Lower leg skin (tissue), 4 donors: ENCODE results near the gene PRKAB2. TPM values are rescaled to one million over a fixed set of nuclear protein-coding genes. Genes with fewer than 3 reads are reported as not detected.
"Not testable (repeated sequence)": the region's sequence is repeated elsewhere in the genome, so short reads cannot be mapped to it uniquely, and the experiment has no call there.

Experiments used
- DNase-seq, 2 donors: peaks; one replicate each; pipeline ENCODE4 v3.0.0-alpha.2; 2019; ENCODE audit warnings: low spot score in 2 of 2
- H3K4me3 ChIP-seq: fragments of 200-600 bp; sonication (generic); 2 replicates; pipeline ENCODE4 v1.5.1; 2017; ENCODE audit warnings: mild to moderate bottlenecking, low read depth; ENCODE audit not compliant: poor library complexity, severe bottlenecking
- CTCF ChIP-seq, 3 donors: fragments of 450-650 bp; IDR thresholded peaks; one replicate each; pipeline ENCODE4 v1.5.1; 2016; ENCODE audit warnings: antibody characterized with exemption in 3 of 3, mild to moderate bottlenecking in 3 of 3, moderate library complexity in 2 of 3
- POLR2A ChIP-seq, 2 donors: fragments of 450-650 bp; IDR thresholded peaks; one replicate each; pipeline ENCODE4 v1.6.1; 2016 to 2017; ENCODE audit warnings: antibody characterized with exemption in 2 of 2, mild to moderate bottlenecking in 1 of 2, moderate library complexity in 1 of 2
- WGBS, 2 donors: methylation state at CpG; one replicate each; pipeline ENCODE4 v1.1.5; 2018; 5-methylcytosine and 5-hydroxymethylcytosine counted together
- intact Hi-C: fragments of 100-400 bp; cut with DNase I; formaldehyde crosslinking; loops from one replicate; pipeline ENCODE4 v1.15.0; 2023; ENCODE audit warnings: low total_unique reads
- total RNA-seq, 4 donors: library from RNA; depleted of rRNA; stranded (reverse); fragments of >200 nt; gene quantifications; one replicate each; pipeline ENCODE4 v1.1.0, GENCODE V29; 2016

The PRKAB2 gene
- total RNA-seq, 4 donors from 2014 or later, result 21.4 to 29.8 (median 25.9) TPM

- H3K4me3 ChIP-seq, result no peak overlapping the region
- WGBS, 2 donors, result 86 to 95% methylated on average over 1 of the region's 1 CpG
- intact Hi-C loops, result no loop called here
- no peak for TF ChIP-seq POLR2A (IDR thresholded peaks at IDR 0.05)
- no peak for TF ChIP-seq CTCF (IDR thresholded peaks at IDR 0.05)
- no peak for DNase-seq
These were observed 61.8 kb downstream of the PRKAB2 start for GRCh38 chr1:147110434-147110833.

GRCh38 chr1:147109762-147110161 lies 62.5 kb downstream of the PRKAB2 start:
- H3K4me3 ChIP-seq, result no peak overlapping the region
- no peak for DNase-seq
- TF ChIP-seq POLR2A (IDR thresholded peaks at IDR 0.05) (no peak), CTCF (IDR thresholded peaks at IDR 0.05) (no peak)
- WGBS, 2 donors, result 50 to 66% methylated on average over 4 of the region's 4 CpGs
- intact Hi-C loops, result no loop called here

- no peak for DNase-seq
- H3K4me3 ChIP-seq, result no peak overlapping the region
- TF ChIP-seq POLR2A (IDR thresholded peaks at IDR 0.05), result no peak
- TF ChIP-seq CTCF (IDR thresholded peaks at IDR 0.05), result no peak
- WGBS, 2 donors, result 82 to 88% methylated on average over 1 of the region's 1 CpG
- intact Hi-C loops, result no loop called here
These were observed 63.2 kb downstream of the PRKAB2 start for GRCh38 chr1:147109041-147109440.

GRCh38 chr1:147106407-147106881 lies 65.8 kb downstream of the PRKAB2 start:
- H3K4me3 ChIP-seq, intact Hi-C loops, DNase-seq: not testable (repeated sequence)
- WGBS, 2 donors, result 64 to 68% methylated on average over 9 of the region's 9 CpGs

- intact Hi-C loops, result no loop called here
- DNase-seq, result no peak
- TF ChIP-seq CTCF (IDR thresholded peaks at IDR 0.05) (no peak), POLR2A (IDR thresholded peaks at IDR 0.05) (no peak)
- WGBS, 2 donors, result 82 to 87% methylated on average over 8 of the region's 8 CpGs
- H3K4me3 ChIP-seq, result no peak overlapping the region
These were observed 66.4 kb downstream of the PRKAB2 start for GRCh38 chr1:147105909-147106308.

Other genes starting within 250 kb of the PRKAB2 start
- 10 to 100 TPM in 2 of 4 donors, 1 to 10 TPM in 2; 7.4 to 14.8 (median 10.5) TPM for gene NBPF12, start 234.1 kb downstream of the PRKAB2 start, total RNA-seq
- 10 to 100 TPM; 17.2 to 41.9 (median 27.4) TPM for gene FMO5, start 52.9 kb upstream of the PRKAB2 start, total RNA-seq
- 10 to 100 TPM; 12.7 to 20.6 (median 16.9) TPM for gene CHD1L, start 70.2 kb upstream of the PRKAB2 start, total RNA-seq